Upper lobe of left lung (tissue), 6 donors: Measurements from ENCODE around the gene RIMKLA. TPM values are rescaled to one million over a fixed set of nuclear protein-coding genes. Genes with fewer than 3 reads are reported as not detected.
A peak's percentile ranks its signal among the peaks of the same experiment; 100 is the strongest.

Source experiments
- ATAC-seq, 2 donors: fragments of 200-7000 bp; cut with Tn5 transposase; one replicate each; pipeline ENCODE4 v1.9.1; 2022; ENCODE audit warnings: mild to moderate bottlenecking in 2 of 2, moderate library complexity in 2 of 2; ENCODE audit not compliant: low FRiP score in 2 of 2
- DNase-seq, 2 donors: peaks; one replicate each; pipeline ENCODE4 v3.0.0-alpha.2; 2019 to 2020
- H3K27ac ChIP-seq, 4 donors: fragments of 200-600 bp; sonication (generic); one replicate each; pipeline ENCODE4 v1.5.1; 2016 to 2019
- H3K27me3 ChIP-seq, 4 donors: fragments of 200-600 bp; sonication (generic); one replicate each; pipeline ENCODE4 v1.5.1; 2017 to 2019
- H3K36me3 ChIP-seq, 4 donors: fragments of 200-600 bp; sonication (generic); one replicate each; pipeline ENCODE4 v1.5.1; 2016 to 2019
- H3K4me1 ChIP-seq, 4 donors: fragments of 200-600 bp; sonication (generic); one replicate each; pipeline ENCODE4 v1.5.1; 2018 to 2019
- H3K4me3 ChIP-seq, 4 donors: fragments of 200-600 bp; sonication (generic); one replicate each; pipeline ENCODE4 v1.5.1; 2017 to 2019; ENCODE audit warnings: mild to moderate bottlenecking in 2 of 4, moderate library complexity in 1 of 4
- H3K9me3 ChIP-seq, 4 donors: fragments of 200-600 bp; sonication (generic); one replicate each; pipeline ENCODE4 v1.5.1; 2018 to 2019
- EP300 ChIP-seq, 4 donors: sonication (generic); formaldehyde crosslinking; IDR thresholded peaks; one replicate each; pipeline ENCODE4 v1.5.1; 2017; ENCODE audit warnings: antibody characterized with exemption in 4 of 4, control low read depth in 2 of 4
- POLR2A ChIP-seq, 4 donors: fragments of 450-650 bp; IDR thresholded peaks; one replicate each; pipeline ENCODE4 v1.5.1; 2016 to 2017; ENCODE audit warnings: antibody characterized with exemption in 4 of 4, mild to moderate bottlenecking in 2 of 4
- POLR2AphosphoS5 ChIP-seq, 2 donors: sonication (generic); formaldehyde crosslinking; IDR thresholded peaks; one replicate each; pipeline ENCODE4 v1.5.1; 2017; ENCODE audit warnings: antibody characterized with exemption in 2 of 2
- WGBS, 2 donors: methylation state at CpG; one replicate each; pipeline ENCODE4 v1.1.5; 2017 to 2018; 5-methylcytosine and 5-hydroxymethylcytosine counted together
- total RNA-seq, 6 donors: library from RNA; depleted of rRNA in 4 of 6; stranded (reverse); fragments of >200 nt in 4 of 6; gene quantifications; one replicate each; pipeline versions ENCODE4 v1.1.0 to v1.2.1, GENCODE V29; 2016 to 2021
- TF ChIP-seq, protein P1 (sequence below), 6 experiments: fragments of 450-650 bp in 4 of 6; fragments of 200-600 bp in 2 of 6; sonication (generic) in 2 of 6; IDR thresholded peaks; one replicate each; pipeline ENCODE4 v1.5.1; 2016 to 2019; ENCODE audit warnings: antibody characterized with exemption in 6 of 6
- donor health status: DM: no; HTN: no; CAD: no; lungs with moderate emphysema.
- donor health status: DM: no; HTN: yes; CAD: no; lungs with severe emphysema.

RIMKLA gene, protein sequence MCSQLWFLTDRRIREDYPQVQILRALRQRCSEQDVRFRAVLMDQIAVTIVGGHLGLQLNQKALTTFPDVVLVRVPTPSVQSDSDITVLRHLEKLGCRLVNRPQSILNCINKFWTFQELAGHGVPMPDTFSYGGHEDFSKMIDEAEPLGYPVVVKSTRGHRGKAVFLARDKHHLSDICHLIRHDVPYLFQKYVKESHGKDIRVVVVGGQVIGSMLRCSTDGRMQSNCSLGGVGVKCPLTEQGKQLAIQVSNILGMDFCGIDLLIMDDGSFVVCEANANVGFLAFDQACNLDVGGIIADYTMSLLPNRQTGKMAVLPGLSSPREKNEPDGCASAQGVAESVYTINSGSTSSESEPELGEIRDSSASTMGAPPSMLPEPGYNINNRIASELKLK
- total RNA-seq, result 10 to 100 TPM in 3 of 6 donors, 1 to 10 TPM in 3; 5.2 to 16.6 (median 9.3) TPM

DNA sequence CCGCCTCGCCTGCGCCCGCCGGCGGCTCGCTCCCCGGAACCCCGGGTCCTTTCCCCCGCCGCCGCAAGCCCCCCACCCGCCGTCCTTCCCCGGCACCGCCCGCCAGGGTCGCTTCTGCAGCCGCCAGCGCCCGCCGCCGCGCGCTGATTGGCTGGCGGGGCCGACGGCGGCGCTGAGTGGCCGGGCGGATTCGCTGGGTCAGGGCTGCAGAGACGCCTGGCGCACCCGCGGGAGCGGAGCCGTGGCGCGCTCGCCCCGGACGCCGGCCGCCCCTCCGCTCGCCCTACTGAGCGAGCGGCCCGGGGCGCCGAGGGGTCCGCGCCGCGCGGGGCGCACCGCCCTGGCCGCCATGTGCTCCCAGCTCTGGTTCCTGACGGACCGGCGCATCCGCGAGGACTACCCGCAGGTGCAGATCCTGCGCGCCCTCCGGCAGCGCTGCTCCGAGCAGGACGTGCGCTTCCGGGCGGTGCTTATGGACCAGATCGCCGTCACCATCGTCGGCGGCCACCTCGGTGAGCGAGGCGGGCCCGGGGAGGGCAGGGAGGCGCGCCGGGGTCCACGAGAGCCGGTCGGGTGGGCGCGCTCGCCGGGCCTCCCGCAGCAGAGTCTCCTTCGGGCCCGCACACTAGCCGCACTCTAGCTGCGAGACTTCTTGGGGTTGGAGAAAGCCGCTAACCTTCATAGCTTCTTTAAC, at the start of gene RIMKLA:
TSS of gene RIMKLA (plus strand) at position 207 of the 694 bp plus-strand sequence. CDS start at position 350, 143 bp downstream.
- 1 to 8% methylated on average over 2 to 48 of the region's 101 CpGs for WGBS, 2 donors
- Histone ChIP-seq H3K9me3 (no peaks in the 10 kb centered on the region), H3K4me3 (peak within 1 kb of the TSS; percentile 31 to 78 (median 68)), H3K36me3 (no peaks in the 10 kb centered on the region), H3K27ac (peak within 1 kb of the TSS in 2 of 4 donors; percentile 39 to 72), H3K27me3 (peaks cover 0 to 4% (median 0%) of the 10 kb centered on the region in 4 donors), H3K4me1 (peaks cover 9 to 18% (median 13%) of the 10 kb centered on the region in 4 donors)
- TF ChIP-seq, protein P1, sequence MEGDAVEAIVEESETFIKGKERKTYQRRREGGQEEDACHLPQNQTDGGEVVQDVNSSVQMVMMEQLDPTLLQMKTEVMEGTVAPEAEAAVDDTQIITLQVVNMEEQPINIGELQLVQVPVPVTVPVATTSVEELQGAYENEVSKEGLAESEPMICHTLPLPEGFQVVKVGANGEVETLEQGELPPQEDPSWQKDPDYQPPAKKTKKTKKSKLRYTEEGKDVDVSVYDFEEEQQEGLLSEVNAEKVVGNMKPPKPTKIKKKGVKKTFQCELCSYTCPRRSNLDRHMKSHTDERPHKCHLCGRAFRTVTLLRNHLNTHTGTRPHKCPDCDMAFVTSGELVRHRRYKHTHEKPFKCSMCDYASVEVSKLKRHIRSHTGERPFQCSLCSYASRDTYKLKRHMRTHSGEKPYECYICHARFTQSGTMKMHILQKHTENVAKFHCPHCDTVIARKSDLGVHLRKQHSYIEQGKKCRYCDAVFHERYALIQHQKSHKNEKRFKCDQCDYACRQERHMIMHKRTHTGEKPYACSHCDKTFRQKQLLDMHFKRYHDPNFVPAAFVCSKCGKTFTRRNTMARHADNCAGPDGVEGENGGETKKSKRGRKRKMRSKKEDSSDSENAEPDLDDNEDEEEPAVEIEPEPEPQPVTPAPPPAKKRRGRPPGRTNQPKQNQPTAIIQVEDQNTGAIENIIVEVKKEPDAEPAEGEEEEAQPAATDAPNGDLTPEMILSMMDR (IDR thresholded peaks at IDR 0.05), result peak in 2 of 6 experiments; percentile 12 to 32
- TF ChIP-seq POLR2A (IDR thresholded peaks at IDR 0.05) (peak in 1 of 4 donors; percentile 43), EP300 (IDR thresholded peaks at IDR 0.05) (no peak), POLR2AphosphoS5 (IDR thresholded peaks at IDR 0.05) (no peak)
- DNase-seq, result peak; percentile 69 to 93
- ATAC-seq, result peak; percentile 46 to 93

DNA sequence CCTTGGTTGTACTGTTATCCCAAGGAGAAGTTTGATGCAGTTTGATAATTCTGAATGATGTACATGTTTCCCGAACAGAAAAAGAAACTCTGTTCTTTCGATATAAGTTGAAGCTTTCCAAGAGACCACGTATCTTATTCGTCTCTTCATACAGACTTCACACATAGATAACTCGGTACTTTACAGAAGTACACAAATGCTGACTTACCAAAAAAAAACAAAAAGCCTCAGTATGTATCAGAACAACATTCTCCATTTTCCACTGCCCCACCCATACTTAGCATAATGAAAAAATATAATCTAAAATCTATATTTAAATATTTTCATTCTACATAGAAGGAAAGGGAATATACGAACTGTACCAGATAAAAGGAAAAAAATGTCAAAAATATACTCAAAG, 47.7 kb upstream of the RIMKLA start:
- Histone ChIP-seq H3K9me3 (no peaks in the 10 kb centered on the region), H3K36me3 (no peaks in the 10 kb centered on the region), H3K27ac (no peak overlapping the region), H3K27me3 (no peaks in the 10 kb centered on the region), H3K4me1 (peaks cover 19 to 38% (median 27%) of the 10 kb centered on the region in 4 donors), H3K4me3 (no peak overlapping the region)
- TF ChIP-seq POLR2AphosphoS5 (IDR thresholded peaks at IDR 0.05) (no peak), POLR2A (IDR thresholded peaks at IDR 0.05) (no peak), EP300 (IDR thresholded peaks at IDR 0.05) (no peak)
- TF ChIP-seq, protein P1 (IDR thresholded peaks at IDR 0.05), result no peak
- 70 to 82% methylated on average over 6 of the region's 6 CpGs for WGBS, 2 donors
- ATAC-seq, result no peak
- DNase-seq, result no peak

DNA sequence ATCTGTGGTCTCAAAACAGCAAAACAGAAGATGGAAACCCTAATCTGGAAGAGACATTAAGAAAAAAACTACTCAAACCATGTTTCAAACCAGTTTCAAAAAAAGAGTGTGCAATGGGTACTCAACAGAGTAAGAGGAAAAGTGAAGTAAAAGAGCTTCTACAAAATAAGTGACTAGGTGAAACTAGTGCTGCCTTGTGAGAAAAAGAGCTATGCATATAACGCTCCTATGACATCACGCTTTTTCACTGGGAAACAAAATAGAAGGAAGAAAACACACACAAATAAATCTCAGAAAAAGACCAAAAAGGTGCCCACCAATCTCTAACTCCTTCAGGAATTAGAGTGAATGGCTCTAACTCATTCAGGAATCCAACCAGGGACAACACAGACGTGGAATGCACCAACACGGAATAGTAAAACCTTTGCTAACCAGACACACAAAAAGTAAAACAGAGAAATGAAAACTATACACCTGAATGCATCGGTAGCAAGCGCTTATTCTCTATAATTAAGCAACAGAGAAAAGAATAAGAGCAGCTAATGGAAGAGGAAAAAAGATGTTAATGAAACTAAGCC, 46.8 kb upstream of the RIMKLA start:
- H3K36me3 ChIP-seq, result no peaks in the 10 kb centered on the region
- no peak for ATAC-seq
- peaks cover 19 to 38% (median 26%) of the 10 kb centered on the region in 4 donors for H3K4me1 ChIP-seq

DNA sequence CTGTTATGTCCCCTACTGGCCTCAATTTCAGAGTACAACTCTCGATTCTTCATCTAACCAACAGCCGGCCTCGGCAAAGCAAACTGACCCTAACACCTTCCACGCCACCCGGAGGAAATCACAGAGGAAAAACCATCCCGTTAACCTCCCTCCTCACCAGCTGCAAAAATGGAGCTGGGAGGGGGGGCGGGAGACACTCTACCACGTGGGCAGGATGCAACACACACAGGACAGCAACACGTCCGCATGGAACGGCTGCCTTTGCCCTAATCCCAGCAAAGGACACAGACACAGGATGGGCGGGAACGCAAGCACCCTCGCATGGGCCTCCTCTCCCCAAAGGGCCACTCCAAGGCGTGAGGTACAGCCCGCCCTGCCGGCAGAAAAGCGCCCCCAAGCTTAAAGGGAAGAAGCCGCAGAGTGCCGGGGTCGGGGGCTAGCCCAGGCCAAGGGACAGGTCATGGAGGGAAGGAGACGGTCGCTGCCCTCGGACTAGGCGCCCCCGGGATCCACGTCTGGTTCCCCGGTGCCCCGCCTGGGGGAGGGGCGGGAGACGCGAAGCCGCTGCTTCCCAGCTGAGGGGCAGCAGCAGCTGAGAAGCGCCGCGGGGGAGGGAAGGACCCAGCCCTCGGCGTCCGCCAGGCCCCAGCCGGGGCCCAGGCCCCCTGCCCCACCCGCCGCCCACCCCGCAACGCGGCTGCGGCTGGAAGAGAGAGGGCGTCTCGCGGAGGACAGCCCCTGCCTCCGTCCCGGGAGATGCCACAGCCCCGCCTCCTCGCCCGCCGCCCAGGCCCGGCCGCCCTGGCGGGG, 46.1 kb upstream of the RIMKLA start:
- Histone ChIP-seq H3K27me3 (no peaks in the 10 kb centered on the region), H3K4me1 (peaks cover 19 to 38% (median 26%) of the 10 kb centered on the region in 4 donors), H3K4me3 (peak overlapping the region; percentile 81 to 97 (median 92)), H3K9me3 (no peaks in the 10 kb centered on the region), H3K27ac (peak overlapping the region; percentile 94 to 98 (median 95)), H3K36me3 (no peaks in the 10 kb centered on the region)
- TF ChIP-seq, protein P1 (IDR thresholded peaks at IDR 0.05), result no peak
- TF ChIP-seq EP300 (IDR thresholded peaks at IDR 0.05), result no peak
- no peak for TF ChIP-seq POLR2A (IDR thresholded peaks at IDR 0.05)
- peak in 1 of 2 donors; percentile 27 for TF ChIP-seq POLR2AphosphoS5 (IDR thresholded peaks at IDR 0.05)
- ATAC-seq (peak; percentile 48 to 87), DNase-seq (peak in 1 of 2 donors; percentile 51)
- WGBS, 2 donors, result 0% methylated on average over 9 to 29 of the region's 58 CpGs

More for the DNA sequence above, 46.8 kb upstream of the RIMKLA start:
- Histone ChIP-seq H3K4me3 (peak overlapping the region; percentile 81 to 97 (median 92)), H3K27me3 (no peaks in the 10 kb centered on the region), H3K9me3 (no peaks in the 10 kb centered on the region), H3K27ac (peak overlapping the region; percentile 39 to 98 (median 95))
- 4 to 6% methylated on average over 6 of the region's 6 CpGs for WGBS, 2 donors
- no peak for TF ChIP-seq EP300 (IDR thresholded peaks at IDR 0.05)
- TF ChIP-seq, protein P1 (IDR thresholded peaks at IDR 0.05), result no peak
- no peak for TF ChIP-seq POLR2AphosphoS5 (IDR thresholded peaks at IDR 0.05)
- no peak for TF ChIP-seq POLR2A (IDR thresholded peaks at IDR 0.05)
- DNase-seq, result no peak
